HEK293T (cell line): ENCODE data around the gene PLEKHA6.
A peak's percentile ranks its signal among the peaks of the same experiment; 100 is the strongest.
"Not testable (repeated sequence)": the region's sequence is repeated elsewhere in the genome, so short reads cannot be mapped to it uniquely, and the experiment has no call there.

Experiments
- CTCF ChIA-PET: fragments of 350-600 bp; formaldehyde crosslinking; extraction: SDS; loops from one replicate; lab custom pipeline; 2021; ENCODE audit warnings: antibody characterized with exemption, inconsistent platforms; lab: Yijun Ruan, JAX
- POLR2A ChIA-PET: fragments of 350-600 bp; formaldehyde crosslinking; extraction: SDS; loops from one replicate; lab custom pipeline; 2020; ENCODE audit warnings: antibody characterized with exemption, inconsistent platforms; lab: Yijun Ruan, JAX
- DNase-seq: peaks from one replicate; pipeline ENCODE4 v3.0.0; 2012; ENCODE audit warnings: mixed read lengths; ENCODE audit errors: extremely low spot score
- ARNT ChIP-seq: fragments of 450-650 bp; IDR thresholded peaks from 2 replicates; pipeline ENCODE4 v1.6.1; 2017; ENCODE audit warnings: mild to moderate bottlenecking
- BHLHE40 ChIP-seq: fragments of 450-650 bp; IDR thresholded peaks from 2 replicates; pipeline ENCODE4 v1.6.1; 2016; ENCODE audit warnings: mild to moderate bottlenecking, moderate library complexity, borderline replicate concordance
- CTBP1 ChIP-seq: fragments of 450-650 bp; IDR thresholded peaks from 2 replicates; pipeline ENCODE4 v1.6.1; 2016; ENCODE audit warnings: borderline replicate concordance
- ELF4 ChIP-seq: fragments of 450-650 bp; IDR thresholded peaks from 2 replicates; pipeline ENCODE4 v1.6.1; 2017; ENCODE audit warnings: antibody characterized with exemption
- FOXA1 ChIP-seq: fragments of 450-650 bp; IDR thresholded peaks from 2 replicates; pipeline ENCODE4 v1.6.1; 2016; ENCODE audit warnings: mild to moderate bottlenecking
- FOXK2 ChIP-seq: fragments of 450-650 bp; IDR thresholded peaks from 2 replicates; pipeline ENCODE4 v1.6.1; 2016; ENCODE audit warnings: mild to moderate bottlenecking
- FOXM1 ChIP-seq: fragments of 450-650 bp; IDR thresholded peaks from 2 replicates; pipeline ENCODE4 v1.6.1; 2017; ENCODE audit warnings: mild to moderate bottlenecking, borderline replicate concordance
- HDGF ChIP-seq: fragments of 450-650 bp; IDR thresholded peaks from 2 replicates; pipeline ENCODE4 v1.6.1; 2017; ENCODE audit warnings: antibody characterized with exemption, borderline replicate concordance
- L3MBTL2 ChIP-seq: fragments of 450-650 bp; conservative IDR thresholded peaks from 2 replicates; pipeline ENCODE4 v1.6.1; 2016; ENCODE audit warnings: mild to moderate bottlenecking
- LEF1 ChIP-seq: fragments of 450-650 bp; IDR thresholded peaks from 2 replicates; pipeline ENCODE4 v1.6.1; 2017; ENCODE audit warnings: mild to moderate bottlenecking, borderline replicate concordance
- NFRKB ChIP-seq: fragments of 450-650 bp; IDR thresholded peaks from 2 replicates; pipeline ENCODE4 v1.6.1; 2016; ENCODE audit warnings: mild to moderate bottlenecking, moderate library complexity
- SP1 ChIP-seq: fragments of 450-650 bp; IDR thresholded peaks from 2 replicates; pipeline ENCODE4 v1.6.1; 2017
- SUZ12 ChIP-seq: fragments of 450-650 bp; IDR thresholded peaks from 2 replicates; pipeline ENCODE4 v1.6.1; 2016; ENCODE audit warnings: mild to moderate bottlenecking
- TARDBP ChIP-seq: fragments of 450-650 bp; IDR thresholded peaks from 2 replicates; pipeline ENCODE4 v1.6.1; 2016
- ZNF384 ChIP-seq: fragments of 450-650 bp; IDR thresholded peaks from 2 replicates; pipeline ENCODE4 v1.6.1; 2016
- TF ChIP-seq, protein P1 (sequence below): fragments of 450-650 bp; IDR thresholded peaks from 2 replicates; pipeline ENCODE4 v1.6.1; 2016

Gene PLEKHA6

GRCh38 chr1:204314893-204315658, 44.7 kb downstream of the PLEKHA6 start:
- CTCF ChIA-PET = interaction anchor here (0.6 kb wide), 1 partner anchor 15 kb away, joined by 3 read pairs; no protein-coding TSS in a partner anchor
- POLR2A ChIA-PET = no interaction called here
- TF ChIP-seq L3MBTL2 (no peak), ARNT (no peak), FOXA1 (no peak), LEF1 (no peak), BHLHE40 (no peak), SUZ12 (no peak), CTBP1 (no peak), ELF4 (no peak), SP1 (no peak), HDGF (no peak), FOXK2 (no peak), FOXM1 (no peak), ZNF384 (no peak), TARDBP (no peak), NFRKB (no peak)
- TF ChIP-seq, protein P1, sequence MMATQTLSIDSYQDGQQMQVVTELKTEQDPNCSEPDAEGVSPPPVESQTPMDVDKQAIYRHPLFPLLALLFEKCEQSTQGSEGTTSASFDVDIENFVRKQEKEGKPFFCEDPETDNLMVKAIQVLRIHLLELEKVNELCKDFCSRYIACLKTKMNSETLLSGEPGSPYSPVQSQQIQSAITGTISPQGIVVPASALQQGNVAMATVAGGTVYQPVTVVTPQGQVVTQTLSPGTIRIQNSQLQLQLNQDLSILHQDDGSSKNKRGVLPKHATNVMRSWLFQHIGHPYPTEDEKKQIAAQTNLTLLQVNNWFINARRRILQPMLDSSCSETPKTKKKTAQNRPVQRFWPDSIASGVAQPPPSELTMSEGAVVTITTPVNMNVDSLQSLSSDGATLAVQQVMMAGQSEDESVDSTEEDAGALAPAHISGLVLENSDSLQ = no peak

GRCh38 chr1:204314171-204314892, 45.4 kb downstream of the PLEKHA6 start:
- ChIA-PET CTCF (interaction anchor here (0.6 kb wide), 2 partner anchors 14 to 16 kb away, joined by 3 to 4 read pairs; no protein-coding TSS in a partner anchor), POLR2A (no interaction called here)
- TF ChIP-seq BHLHE40 (peak; percentile 62), FOXA1 (no peak)
- DNase-seq = no peak

More at GRCh38 chr1:204314893-204315658, 44.7 kb downstream of the PLEKHA6 start:
- DNase-seq = no peak

GRCh38 chr1:204313675-204314074, 46.1 kb downstream of the PLEKHA6 start:
- no peak for DNase-seq
- TF ChIP-seq BHLHE40 = no peak
- no peak for TF ChIP-seq ARNT
- no peak for TF ChIP-seq FOXA1
- ChIA-PET CTCF (interaction anchor here (0.6 kb wide), 1 partner anchor 14 kb away, joined by 4 read pairs; no protein-coding TSS in a partner anchor), POLR2A (no interaction called here)

DNA sequence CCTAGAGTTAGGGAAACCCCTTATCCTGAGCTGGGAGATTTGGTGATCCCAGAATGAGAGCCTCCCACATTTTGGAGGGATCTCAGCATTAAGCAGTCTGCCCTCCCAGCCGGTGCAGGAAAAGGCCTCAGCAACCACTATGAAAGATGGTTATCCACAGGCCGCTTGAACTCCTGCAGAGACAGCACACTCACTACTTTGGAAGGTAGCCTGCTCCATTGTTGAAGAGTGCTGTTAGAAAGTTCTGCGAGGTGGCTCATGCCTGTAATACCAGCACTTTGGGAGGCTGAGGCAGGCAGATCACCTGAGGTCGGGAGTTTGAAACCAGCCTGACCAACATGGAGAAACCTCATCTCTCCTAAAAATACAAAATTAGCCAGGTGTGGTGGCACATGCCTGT, 48.8 kb downstream of the PLEKHA6 start:
- CTCF ChIA-PET, DNase-seq, POLR2A ChIA-PET: not testable (repeated sequence)

GRCh38 chr1:204308023-204308628, 51.6 kb downstream of the PLEKHA6 start:
- ChIA-PET CTCF (interaction anchor here (0.9 to 1.1 kb wide), 2 partner anchors 9 to 101 kb away, joined by 3 to 4 read pairs; no protein-coding TSS in a partner anchor), POLR2A (interaction anchor here (1.2 kb wide), 1 partner anchor 9 kb away, joined by 4 read pairs; no protein-coding TSS in a partner anchor)
- DNase-seq = no peak
- TF ChIP-seq HDGF = no peak
- TF ChIP-seq TARDBP = no peak
- no peak for TF ChIP-seq SUZ12
- TF ChIP-seq L3MBTL2 = no peak
- TF ChIP-seq, protein P1 = peak; percentile 94
- TF ChIP-seq ARNT = no peak

DNA sequence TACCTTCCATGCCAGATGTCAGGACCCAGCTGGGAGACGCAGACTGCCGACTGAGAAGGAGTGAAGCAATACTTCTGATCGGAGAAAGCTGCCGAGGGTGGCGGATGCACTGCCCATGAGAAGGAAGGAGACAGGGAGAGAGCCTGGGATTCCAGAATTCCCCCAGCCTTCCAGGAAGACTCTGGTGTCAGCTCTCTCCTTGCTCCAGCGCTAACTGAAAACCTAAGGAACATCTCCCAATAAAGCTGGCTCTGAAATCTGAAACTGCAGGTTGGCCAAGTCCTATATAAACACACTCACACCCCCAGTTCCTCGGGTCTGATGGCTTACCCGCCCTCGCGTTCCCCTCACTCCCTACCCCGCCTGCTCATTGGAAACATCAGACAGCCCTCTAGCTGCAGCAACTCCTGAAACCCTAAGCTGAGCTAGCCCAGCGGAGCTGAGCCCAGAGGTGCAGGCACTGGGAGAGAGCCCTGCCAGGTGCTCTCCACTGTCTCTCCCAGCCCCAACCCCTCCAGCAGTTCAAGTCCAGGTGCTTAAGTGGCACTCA, 52.3 kb downstream of the PLEKHA6 start:
- TF ChIP-seq SP1 (no peak), ARNT (no peak), HDGF (no peak), FOXA1 (no peak), SUZ12 (no peak), LEF1 (no peak), BHLHE40 (no peak), CTBP1 (no peak), NFRKB (no peak), FOXK2 (no peak), FOXM1 (no peak), TARDBP (no peak), L3MBTL2 (no peak), ZNF384 (no peak)
- TF ChIP-seq, protein P1 = no peak
- peak; percentile 55 for DNase-seq
- CTCF ChIA-PET = interaction anchor here (0.7 to 1.1 kb wide), 2 partner anchors 9 to 36 kb away, joined by 3 to 4 read pairs; no protein-coding TSS in a partner anchor
- POLR2A ChIA-PET = interaction anchor here (1.2 kb wide), 1 partner anchor 9 kb away, joined by 4 read pairs; no protein-coding TSS in a partner anchor
